H1 (cell line): ENCODE results near the gene LHFPL2. TPM values are rescaled to one million over a fixed set of nuclear protein-coding genes. Genes with fewer than 3 reads are reported as not detected.

Experiments used
- CTCF ChIA-PET: fragments of 300-600 bp; sonication (Branson Sonifier 250); formaldehyde crosslinking; loops from one replicate; lab custom pipeline; 2021; ENCODE audit not compliant: partially characterized antibody; lab: Charles Lee
- POLR2A ChIA-PET: fragments of 300-600 bp; sonication (Branson Sonifier 250); formaldehyde crosslinking; loops from one replicate; lab custom pipeline; 2021; ENCODE audit warnings: inconsistent platforms; ENCODE audit not compliant: partially characterized antibody; lab: Charles Lee
- DNase-seq, 2 experiments: peaks; one replicate each; pipeline versions ENCODE4 v3.0.0 to v3.0.0-alpha.2; 2010 to 2022; ENCODE audit warnings: low spot score in 2 of 2, low read depth in 1 of 2, mixed read lengths in 1 of 2
- FAIRE-seq: peaks from 2 replicates; lab custom pipeline; 2011; peaks lifted over from hg19 to GRCh38; lab: Jason Lieb, UNC
- H2AFZ ChIP-seq: 2 replicates; pipeline ENCODE4 v1.8.1; 2012; ENCODE audit warnings: low read length, inconsistent platforms
- H2AK5ac ChIP-seq: 2 replicates; pipeline ENCODE4 v1.6.1; 2013; ENCODE audit warnings: low read depth, low read length
- H2BK120ac ChIP-seq: replicated peaks from 2 replicates; pipeline ENCODE3; 2013; ENCODE audit warnings: low read depth, low read length, inconsistent platforms
- H2BK12ac ChIP-seq: 2 replicates; pipeline ENCODE4 v1.6.1; 2013; ENCODE audit warnings: low read depth, low read length
- H2BK15ac ChIP-seq: 2 replicates; pipeline ENCODE4 v1.6.1; 2013; ENCODE audit warnings: low read length
- H2BK20ac ChIP-seq: 2 replicates; pipeline ENCODE4 v1.6.1; 2013; ENCODE audit warnings: low read length
- H2BK5ac ChIP-seq: 2 replicates; pipeline ENCODE4 v1.6.1; 2013; ENCODE audit warnings: low read depth, low read length
- H3K14ac ChIP-seq: 2 replicates; pipeline ENCODE4 v1.6.1; 2013; ENCODE audit warnings: inconsistent platforms; ENCODE audit not compliant: insufficient read length
- H3K18ac ChIP-seq: 2 replicates; pipeline ENCODE4 v1.6.1; 2013; ENCODE audit warnings: low read length; ENCODE audit errors: extremely low read depth
- H3K23ac ChIP-seq: 2 replicates; pipeline ENCODE4 v1.6.1; 2013; ENCODE audit warnings: inconsistent platforms; ENCODE audit not compliant: insufficient read length
- H3K23me2 ChIP-seq: 2 replicates; pipeline ENCODE4 v1.6.1; 2013; ENCODE audit warnings: low read depth, low read length
- H3K27ac ChIP-seq: 2 replicates; pipeline ENCODE4 v1.6.1; 2011; ENCODE audit warnings: low read depth, low read length, inconsistent platforms
- H3K27me3 ChIP-seq, 4 experiments: replicated peaks in 1 of 4; 1 replicate in 1 of 4; 2 replicates in 3 of 4; pipeline versions ENCODE4 v1.6.1 to v1.8.1; 2011 to 2013; ENCODE audit warnings: low read length in 3 of 4, mild to moderate bottlenecking in 3 of 4, inconsistent platforms in 2 of 4, mixed read lengths in 2 of 4, moderate library complexity in 1 of 4; ENCODE audit not compliant: control insufficient read depth in 3 of 4, insufficient read depth in 3 of 4; ENCODE audit errors: extremely low read depth in 1 of 4
- H3K36me3 ChIP-seq, 4 experiments: 2 replicates each; pipeline versions ENCODE4 v1.6.1 to v1.8.1; 2011 to 2013; ENCODE audit warnings: mild to moderate bottlenecking in 4 of 4, low read length in 3 of 4, moderate library complexity in 2 of 4, control low read depth in 1 of 4, inconsistent platforms in 1 of 4; ENCODE audit not compliant: insufficient read depth in 4 of 4, control insufficient read depth in 2 of 4
- H3K4ac ChIP-seq: replicated peaks from 2 replicates; pipeline ENCODE3; 2013; ENCODE audit warnings: low read length, low read depth, mixed read lengths, inconsistent platforms; ENCODE audit not compliant: insufficient read length
- H3K4me1 ChIP-seq, 4 experiments: replicated peaks in 1 of 4; 1 replicate in 1 of 4; 2 replicates in 3 of 4; pipeline versions ENCODE4 v1.6.1 to v1.8.1; 2011 to 2013; ENCODE audit warnings: low read length in 3 of 4, inconsistent platforms in 2 of 4, mixed read lengths in 1 of 4; ENCODE audit not compliant: insufficient read depth in 4 of 4, control insufficient read depth in 3 of 4
- H3K4me2 ChIP-seq, 2 experiments: 2 replicates each; pipeline versions ENCODE4 v1.6.1 to v1.8.1; 2011 to 2013; ENCODE audit warnings: low read depth in 2 of 2, low read length in 2 of 2, control low read depth in 1 of 2, inconsistent platforms in 1 of 2, mild to moderate bottlenecking in 1 of 2; ENCODE audit not compliant: insufficient read depth in 1 of 2
- H3K4me3 ChIP-seq, 4 experiments: fragments of 200-600, 300-600 bp in 1 of 4; sonication (generic), shearing (Covaris generic), sonication (Bioruptor Twin) in 1 of 4; 2 replicates each; pipeline versions ENCODE4 v1.5.1 to v1.8.1; 2011 to 2016; ENCODE audit warnings: low read length in 4 of 4, low read depth in 3 of 4, control low read depth in 2 of 4, inconsistent platforms in 2 of 4, mild to moderate bottlenecking in 2 of 4, mixed read lengths in 1 of 4, moderate library complexity in 1 of 4; ENCODE audit not compliant: insufficient read depth in 2 of 4; ENCODE audit errors: extremely low read depth in 1 of 4
- H3K56ac ChIP-seq: replicated peaks from 2 replicates; pipeline ENCODE3; 2013; ENCODE audit warnings: low read depth, mild to moderate bottlenecking, mixed read lengths, low read length, inconsistent platforms; ENCODE audit not compliant: insufficient read length
- H3K79me1 ChIP-seq: 2 replicates; pipeline ENCODE4 v1.6.1; 2013; ENCODE audit warnings: low read depth, low read length, control low read depth
- H3K79me2 ChIP-seq, 2 experiments: 2 replicates each; pipeline versions ENCODE4 v1.6.1 to v1.8.1; 2012 to 2013; ENCODE audit warnings: low read length in 2 of 2, mild to moderate bottlenecking in 2 of 2, inconsistent platforms in 1 of 2; ENCODE audit not compliant: insufficient read depth in 2 of 2, control insufficient read depth in 1 of 2
- H3K9ac ChIP-seq, 4 experiments: replicated peaks in 1 of 4; 1 replicate in 1 of 4; 2 replicates in 3 of 4; pipeline versions ENCODE4 v1.6.1 to v1.8.1; 2011 to 2013; ENCODE audit warnings: low read depth in 3 of 4, low read length in 3 of 4, control low read depth in 2 of 4, mild to moderate bottlenecking in 2 of 4, moderate library complexity in 2 of 4, inconsistent platforms in 1 of 4; ENCODE audit errors: extremely low read depth in 1 of 4
- H3K9me3 ChIP-seq, 2 experiments: 2 replicates each; pipeline versions ENCODE4 v1.6.1 to v1.8.1; 2012 to 2013; ENCODE audit warnings: mild to moderate bottlenecking in 2 of 2, moderate library complexity in 2 of 2, control low read depth in 1 of 2, inconsistent platforms in 1 of 2, low read depth in 1 of 2, low read length in 1 of 2, mixed read lengths in 1 of 2; ENCODE audit not compliant: insufficient read depth in 2 of 2
- H4K20me1 ChIP-seq, 2 experiments: replicated peaks in 1 of 2; 2 replicates each; pipeline versions ENCODE3 to v1.8.1; 2011 to 2013; ENCODE audit warnings: inconsistent platforms in 2 of 2, low read length in 2 of 2, mild to moderate bottlenecking in 1 of 2; ENCODE audit not compliant: insufficient read depth in 2 of 2, control insufficient read depth in 1 of 2
- H4K5ac ChIP-seq: 2 replicates; pipeline ENCODE4 v1.6.1; 2013; ENCODE audit warnings: low read length, low read depth, mixed read lengths, inconsistent platforms; ENCODE audit not compliant: insufficient read length
- H4K8ac ChIP-seq: 2 replicates; pipeline ENCODE4 v1.8.0; 2013; ENCODE audit warnings: mild to moderate bottlenecking, moderate library complexity, low read length, inconsistent platforms; ENCODE audit not compliant: insufficient read depth; ENCODE audit errors: extremely low read depth
- H4K91ac ChIP-seq: replicated peaks from 2 replicates; pipeline ENCODE3; 2013; ENCODE audit warnings: low read length, mixed read lengths, inconsistent platforms; ENCODE audit not compliant: insufficient read length
- ASH2L ChIP-seq: fragments of 200-600, 300-600 bp; sonication (generic); IDR thresholded peaks from one replicate; pipeline ENCODE4 v1.7.1; 2017; ENCODE audit warnings: low read length
- BACH1 ChIP-seq: IDR thresholded peaks from 2 replicates; pipeline ENCODE4 v1.6.1; 2012; ENCODE audit warnings: low read length, improper control_type of control experiment
- BCL11A ChIP-seq, 2 experiments: IDR thresholded peaks; one replicate each; pipeline ENCODE4 v1.6.1; 2011; ENCODE audit warnings: low read depth in 2 of 2, low read length in 2 of 2, mild to moderate bottlenecking in 2 of 2
- CBX5 ChIP-seq: fragments of 300-800, 300-1000 bp; sonication (generic); IDR thresholded peaks from 2 replicates; pipeline ENCODE4 v1.7.1; 2016; ENCODE audit warnings: antibody characterized with exemption, low read length, low read depth
- CBX8 ChIP-seq: fragments of 300-800, 300-1000 bp; sonication (generic); IDR thresholded peaks from 2 replicates; pipeline ENCODE4 v1.7.1; 2016; ENCODE audit warnings: low read depth, low read length, borderline replicate concordance
- CHD2 ChIP-seq: IDR thresholded peaks from 2 replicates; pipeline ENCODE4 v1.6.1; 2012; ENCODE audit warnings: low read length, improper control_type of control experiment
- CTBP2 ChIP-seq: IDR thresholded peaks from 2 replicates; pipeline ENCODE4 v1.7.0; 2011; ENCODE audit warnings: borderline replicate concordance, mild to moderate bottlenecking, moderate library complexity, mixed read lengths, low read length; ENCODE audit not compliant: insufficient read depth, insufficient read length
- EP300 ChIP-seq, 2 experiments: IDR thresholded peaks; 1 replicate in 1 of 2; 2 replicates in 1 of 2; pipeline ENCODE4 v1.6.1; 2011 to 2012; ENCODE audit warnings: low read depth in 2 of 2, low read length in 2 of 2, mild to moderate bottlenecking in 2 of 2, borderline replicate concordance in 1 of 2, inconsistent platforms in 1 of 2, moderate library complexity in 1 of 2
- FOSL1 ChIP-seq: IDR thresholded peaks from 2 replicates; pipeline ENCODE4 v1.6.1; 2011; ENCODE audit warnings: mild to moderate bottlenecking, low read depth, low read length, moderate library complexity; ENCODE audit not compliant: insufficient read depth
- KDM5A ChIP-seq: fragments of 200-600 bp; IDR thresholded peaks from 2 replicates; pipeline ENCODE4 v1.7.1; 2012; ENCODE audit warnings: mild to moderate bottlenecking, low read length, inconsistent platforms, mixed read lengths
- POLR2A ChIP-seq, 2 experiments: IDR thresholded peaks; 1 replicate in 1 of 2; 2 replicates in 1 of 2; pipeline ENCODE4 v1.6.1; 2011; ENCODE audit warnings: low read depth in 2 of 2, low read length in 2 of 2, mild to moderate bottlenecking in 2 of 2; ENCODE audit errors: control extremely low read depth in 1 of 2
- RBBP5 ChIP-seq: IDR thresholded peaks from 2 replicates; pipeline ENCODE4 v1.7.1; 2012; ENCODE audit warnings: low read depth, mild to moderate bottlenecking, inconsistent platforms, low read length, moderate library complexity, borderline replicate concordance
- SP4 ChIP-seq: IDR thresholded peaks from 2 replicates; pipeline ENCODE4 v1.6.1; 2012; ENCODE audit warnings: low read length, inconsistent platforms
- TAF1 ChIP-seq: IDR thresholded peaks from 2 replicates; pipeline ENCODE4 v1.6.1; 2011; ENCODE audit warnings: mild to moderate bottlenecking, low read depth, low read length
- TBP ChIP-seq: IDR thresholded peaks from 2 replicates; pipeline ENCODE4 v1.6.1; 2011; ENCODE audit warnings: low read depth, low read length, improper control_type of control experiment
- TEAD4 ChIP-seq: IDR thresholded peaks from 2 replicates; pipeline ENCODE4 v1.6.1; 2012; ENCODE audit warnings: low read depth, low read length, inconsistent platforms, mixed read lengths
- polyA plus RNA-seq, 7 experiments: library from polyadenylated mRNA; depleted of rRNA in 3 of 7; stranded (reverse) in 5 of 7; unstranded in 2 of 7; fragments of >200 nt in 5 of 7; fragments of 200-250 nt in 2 of 7; gene quantifications; 1 replicate in 5 of 7; 2 replicates in 1 of 7; 4 replicates in 1 of 7; pipeline versions ENCODE4 v1.2.1 to v1.2.3, GENCODE V29; 2011 to 2013; ENCODE audit warnings: missing spikeins in 2 of 7, mixed read lengths in 2 of 7
- total RNA-seq: library from RNA; stranded (reverse); fragmentation: NEBNext Ultra II Directional; extraction: Animal tissue kit (Norgen Biotek cat#: 25700); gene quantifications from 2 replicates; pipeline ENCODE4 v1.2.1, GENCODE V29; 2021

The LHFPL2 gene
- total and polyA plus RNA-seq, 2 of the 8 experiments (the other 6 are each of a cell fraction or from before 2014, with no cell fraction given) = 9.6 to 43.0 TPM

- H3K79me2 ChIP-seq = peaks cover 0 to 81% of the 10 kb centered on the region in 2 experiments; a peak in 3 of 4 replicates
- H3K9ac ChIP-seq = no peak overlapping the region
- no peak overlapping the region for H4K91ac ChIP-seq
- no peak overlapping the region for H3K56ac ChIP-seq
- FAIRE-seq = no peak
- H2AFZ ChIP-seq = no peak overlapping the region
- H2BK5ac ChIP-seq = no peak overlapping the region
- H3K4ac ChIP-seq = no peak overlapping the region
- no peaks in the 10 kb centered on the region for H3K23me2 ChIP-seq
- no peaks in the 10 kb centered on the region; the same call in 1 of the 2 replicates for H3K79me1 ChIP-seq
- TF ChIP-seq SP4 (no peak), CTBP2 (no peak), FOSL1 (no peak), EP300 (IDR thresholded peaks at IDR 0.05; ENCODE audit: borderline replicate concordance in 1 of 2, low read depth in 2 of 2, low read length in 2 of 2) (no peak), TAF1 (no peak), CBX5 (no peak), BCL11A (IDR thresholded peaks at IDR 0.05; ENCODE audit: low read depth in 2 of 2, low read length in 2 of 2) (no peak), BACH1 (no peak), RBBP5 (no peak), ASH2L (no peak), POLR2A (IDR thresholded peaks at IDR 0.05; ENCODE audit: control extremely low read depth in 1 of 2, low read depth in 2 of 2, low read length in 2 of 2) (no peak), KDM5A (no peak), TEAD4 (no peak), CHD2 (no peak), TBP (no peak), CBX8 (no peak)
- no peak overlapping the region for H4K8ac ChIP-seq
- no peak overlapping the region for H2AK5ac ChIP-seq
- no peak overlapping the region for H3K27ac ChIP-seq
- H3K18ac ChIP-seq = no peak overlapping the region
- no peak overlapping the region for H2BK20ac ChIP-seq
- no peak overlapping the region for H2BK15ac ChIP-seq
- no peaks in the 10 kb centered on the region for H3K9me3 ChIP-seq
- no peak overlapping the region for H2BK120ac ChIP-seq
- H4K20me1 ChIP-seq = peaks cover 1 to 4% of the 10 kb centered on the region in 2 experiments
- ChIA-PET POLR2A (no interaction called here), CTCF (interaction anchor here (1.5 kb wide), 1 partner anchor 61 kb away, joined by 4 read pairs; no protein-coding TSS in a partner anchor)
- H3K14ac ChIP-seq = no peak overlapping the region
- no peak overlapping the region for H3K4me2 ChIP-seq
- no peak for DNase-seq
- H2BK12ac ChIP-seq = no peak overlapping the region
- H4K5ac ChIP-seq = no peak overlapping the region
- H3K23ac ChIP-seq = no peak overlapping the region
- H3K27me3 ChIP-seq = no peaks in the 10 kb centered on the region
- peaks cover 0 to 7% (median 5%) of the 10 kb centered on the region in 4 experiments; a peak in 5 of 7 replicates for H3K4me1 ChIP-seq
- H3K4me3 ChIP-seq = no peak overlapping the region
- no peaks in the 10 kb centered on the region for H3K36me3 ChIP-seq
Measured at GRCh38 chr5:78597974-78598371, 50.6 kb downstream of the LHFPL2 start.
